Activated T-helper 17 cell treated with anti-CD3 and anti-CD28 coated beads, Interleukin-2, amount 50 U/mL, for 72 hours (primary cell): ENCODE measurements around the gene GNL3L. TPM values are rescaled to one million over a fixed set of nuclear protein-coding genes. Genes with fewer than 3 reads are reported as not detected.
"Not testable (repeated sequence)": the region's sequence is repeated elsewhere in the genome, so short reads cannot be mapped to it uniquely, and the experiment has no call there.

Experiments used
- ATAC-seq: fragments of 150-1000 bp; cut with Tn5 transposase; replicated peaks from 2 replicates; pipeline ENCODE4 v1.10.0; 2021; ENCODE audit warnings: mild to moderate bottlenecking, moderate library complexity
- H3K27ac Mint-ChIP-seq: one replicate; pipeline ENCODE4 v1.8.0; 2022; ENCODE audit warnings: mixed read lengths
- H3K27me3 Mint-ChIP-seq: one replicate; pipeline ENCODE4 v1.8.0; 2022; ENCODE audit warnings: mixed read lengths
- H3K36me3 Mint-ChIP-seq: one replicate; pipeline ENCODE4 v1.8.0; 2022; ENCODE audit warnings: low read depth, mild to moderate bottlenecking, mixed read lengths
- H3K4me1 Mint-ChIP-seq: one replicate; pipeline ENCODE4 v1.8.0; 2022; ENCODE audit warnings: mixed read lengths
- H3K4me3 Mint-ChIP-seq: one replicate; pipeline ENCODE4 v1.8.0; 2022; ENCODE audit warnings: mild to moderate bottlenecking, mixed read lengths
- H3K9me3 Mint-ChIP-seq: one replicate; pipeline ENCODE4 v1.8.0; 2022; ENCODE audit warnings: mixed read lengths
- total RNA-seq, 2 donors: library from RNA; stranded (reverse); gene quantifications; one replicate each; pipeline ENCODE4 v1.2.3, GENCODE V29; 2022

GNL3L gene, protein sequence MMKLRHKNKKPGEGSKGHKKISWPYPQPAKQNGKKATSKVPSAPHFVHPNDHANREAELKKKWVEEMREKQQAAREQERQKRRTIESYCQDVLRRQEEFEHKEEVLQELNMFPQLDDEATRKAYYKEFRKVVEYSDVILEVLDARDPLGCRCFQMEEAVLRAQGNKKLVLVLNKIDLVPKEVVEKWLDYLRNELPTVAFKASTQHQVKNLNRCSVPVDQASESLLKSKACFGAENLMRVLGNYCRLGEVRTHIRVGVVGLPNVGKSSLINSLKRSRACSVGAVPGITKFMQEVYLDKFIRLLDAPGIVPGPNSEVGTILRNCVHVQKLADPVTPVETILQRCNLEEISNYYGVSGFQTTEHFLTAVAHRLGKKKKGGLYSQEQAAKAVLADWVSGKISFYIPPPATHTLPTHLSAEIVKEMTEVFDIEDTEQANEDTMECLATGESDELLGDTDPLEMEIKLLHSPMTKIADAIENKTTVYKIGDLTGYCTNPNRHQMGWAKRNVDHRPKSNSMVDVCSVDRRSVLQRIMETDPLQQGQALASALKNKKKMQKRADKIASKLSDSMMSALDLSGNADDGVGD
- total RNA-seq = 10 to 100 TPM; 37.7 to 71.9 TPM

GRCh38 chrX:54529552-54530356 lies at the start of gene GNL3L:
Gene GNL3L (plus strand): TSS chrX:54530219. CDS start chrX:54532567, 2,348 bp downstream.
- H3K27me3 Mint-ChIP-seq = no peaks in the 10 kb centered on the region
- peak within 1 kb of the TSS; percentile 89 for H3K27ac Mint-ChIP-seq
- peak within 1 kb of the TSS; percentile 90 for H3K4me3 Mint-ChIP-seq
- no peaks in the 10 kb centered on the region for H3K9me3 Mint-ChIP-seq
- H3K36me3 Mint-ChIP-seq = peaks cover 44% of the 10 kb centered on the region
- peak; percentile 90 for ATAC-seq
- H3K4me1 Mint-ChIP-seq = peaks cover 15% of the 10 kb centered on the region

GRCh38 chrX:54482839-54483593 lies 47.0 kb upstream of the GNL3L start:
- Mint-ChIP-seq H3K27me3 (no peaks in the 10 kb centered on the region), H3K36me3 (no peaks in the 10 kb centered on the region), H3K4me3 (no peak overlapping the region), H3K27ac (no peak overlapping the region), H3K4me1 (no peaks in the 10 kb centered on the region), H3K9me3 (no peaks in the 10 kb centered on the region)
- ATAC-seq = no peak

DNA sequence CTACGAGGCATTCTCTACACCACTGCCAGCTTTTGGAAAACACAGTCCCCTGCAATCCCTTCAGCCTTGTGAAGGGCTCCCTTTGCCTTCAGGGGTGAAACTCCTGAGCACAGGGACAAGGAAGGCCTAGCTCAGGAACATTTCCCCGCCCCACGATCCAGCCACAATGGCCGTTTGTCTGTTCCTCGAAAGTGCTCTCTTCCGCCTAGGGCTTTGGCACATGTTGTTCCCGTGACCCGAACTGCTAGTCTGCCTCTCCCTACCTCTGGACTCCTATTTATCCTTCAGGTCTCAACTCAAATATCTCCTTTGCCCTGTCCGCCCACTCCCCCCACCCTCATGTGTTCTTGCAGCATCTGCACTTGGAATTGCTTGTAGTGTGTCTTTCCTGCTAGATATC lies 46.1 kb upstream of the GNL3L start:
- H3K36me3 Mint-ChIP-seq = no peaks in the 10 kb centered on the region
- no peak overlapping the region for H3K27ac Mint-ChIP-seq
- H3K4me3 Mint-ChIP-seq = no peak overlapping the region
- H3K27me3 Mint-ChIP-seq = no peaks in the 10 kb centered on the region
- H3K9me3 Mint-ChIP-seq = no peaks in the 10 kb centered on the region
- H3K4me1 Mint-ChIP-seq = no peaks in the 10 kb centered on the region
- ATAC-seq = no peak

GRCh38 chrX:54484666-54485065 lies 45.4 kb upstream of the GNL3L start:
- no peak overlapping the region for H3K27ac Mint-ChIP-seq
- no peak for ATAC-seq
- H3K9me3 Mint-ChIP-seq = no peaks in the 10 kb centered on the region
- H3K4me3 Mint-ChIP-seq = no peak overlapping the region
- H3K4me1 Mint-ChIP-seq = no peaks in the 10 kb centered on the region
- no peaks in the 10 kb centered on the region for H3K27me3 Mint-ChIP-seq
- no peaks in the 10 kb centered on the region for H3K36me3 Mint-ChIP-seq

- not testable (repeated sequence) for H3K36me3 Mint-ChIP-seq, H3K4me1 Mint-ChIP-seq, ATAC-seq, H3K4me3 Mint-ChIP-seq, H3K9me3 Mint-ChIP-seq, H3K27me3 Mint-ChIP-seq, H3K27ac Mint-ChIP-seq
Measured at GRCh38 chrX:54489819-54490218, 40.2 kb upstream of the GNL3L start.

- Mint-ChIP-seq H3K4me3 (no peak overlapping the region), H3K9me3 (no peaks in the 10 kb centered on the region), H3K27ac (no peak overlapping the region), H3K27me3 (peaks cover 9% of the 10 kb centered on the region), H3K4me1 (peaks cover 5% of the 10 kb centered on the region), H3K36me3 (no peaks in the 10 kb centered on the region)
- no peak for ATAC-seq
Measured at GRCh38 chrX:54492340-54492739, 37.7 kb upstream of the GNL3L start.

DNA sequence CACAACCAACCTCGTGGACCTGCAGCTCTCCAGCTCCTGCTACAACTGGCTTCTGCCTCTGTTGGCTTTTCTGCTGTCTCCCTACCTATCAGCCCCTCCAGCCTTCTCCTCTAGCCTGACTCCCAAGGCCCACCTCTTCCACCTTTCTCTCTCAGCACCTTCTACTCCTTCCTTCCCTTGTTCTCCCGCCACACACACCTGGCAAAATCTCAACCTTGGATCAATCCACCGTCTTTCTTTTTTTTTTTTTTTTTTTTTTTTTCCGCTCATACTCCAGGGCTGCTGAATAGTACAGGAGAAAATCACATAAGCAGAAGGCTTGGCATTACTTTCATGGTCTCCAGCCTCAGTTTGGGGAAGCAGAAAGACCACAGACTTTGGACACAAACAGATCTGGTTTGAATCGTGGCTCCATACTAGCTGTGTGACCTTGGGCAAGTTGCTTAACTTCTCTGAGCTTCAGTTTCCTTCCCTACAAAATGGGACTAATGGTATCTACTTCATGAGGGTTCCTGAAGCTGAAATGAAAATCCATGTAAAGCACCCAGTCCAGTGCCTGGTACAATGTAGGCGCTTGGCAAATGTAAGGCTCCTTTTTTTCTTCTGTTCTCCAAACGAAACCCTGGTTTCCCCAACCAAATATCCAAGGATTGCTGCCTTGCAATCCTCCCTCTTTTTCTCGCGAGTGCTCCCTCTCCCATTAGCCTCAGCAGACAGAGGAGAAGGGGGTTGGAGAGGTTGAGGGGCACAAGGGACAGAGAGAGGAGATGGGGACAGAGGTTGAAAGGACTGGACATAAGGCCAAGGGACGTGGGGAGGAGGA lies 35.6 kb upstream of the GNL3L start:
- Mint-ChIP-seq H3K36me3 (no peaks in the 10 kb centered on the region), H3K9me3 (no peaks in the 10 kb centered on the region), H3K4me1 (peaks cover 5% of the 10 kb centered on the region), H3K4me3 (peak overlapping the region; percentile 59), H3K27ac (no peak overlapping the region), H3K27me3 (peaks cover 22% of the 10 kb centered on the region)
- no peak for ATAC-seq

GRCh38 chrX:54494989-54495813 lies 34.8 kb upstream of the GNL3L start:
- no peaks in the 10 kb centered on the region for H3K36me3 Mint-ChIP-seq
- peaks cover 5% of the 10 kb centered on the region for H3K4me1 Mint-ChIP-seq
- no peaks in the 10 kb centered on the region for H3K9me3 Mint-ChIP-seq
- ATAC-seq = peak; percentile 14
- peaks cover 22% of the 10 kb centered on the region for H3K27me3 Mint-ChIP-seq
- H3K27ac Mint-ChIP-seq = no peak overlapping the region
- H3K4me3 Mint-ChIP-seq = peak overlapping the region; percentile 71

GRCh38 chrX:54495814-54496516 lies 34.1 kb upstream of the GNL3L start, which contains the start of gene FGD1:
Gene FGD1 (minus strand): TSS chrX:54496234. CDS start chrX:54495432, 802 bp downstream.
- H3K27me3 Mint-ChIP-seq = peaks cover 22% of the 10 kb centered on the region
- peak within 1 kb of the TSS; percentile 71 for H3K4me3 Mint-ChIP-seq
- no peaks in the 10 kb centered on the region for H3K9me3 Mint-ChIP-seq
- H3K27ac Mint-ChIP-seq = no peak within 1 kb of the TSS
- H3K4me1 Mint-ChIP-seq = peaks cover 5% of the 10 kb centered on the region
- ATAC-seq = peak; percentile 63
- no peaks in the 10 kb centered on the region for H3K36me3 Mint-ChIP-seq

GRCh38 chrX:54496517-54496852 lies 33.5 kb upstream of the GNL3L start:
- Mint-ChIP-seq H3K36me3 (no peaks in the 10 kb centered on the region), H3K4me1 (peaks cover 5% of the 10 kb centered on the region), H3K9me3 (no peaks in the 10 kb centered on the region), H3K4me3 (peak overlapping the region; percentile 71), H3K27me3 (peaks cover 22% of the 10 kb centered on the region), H3K27ac (no peak overlapping the region)
- no peak for ATAC-seq

GRCh38 chrX:54496936-54497335 lies 33.1 kb upstream of the GNL3L start:
- Mint-ChIP-seq H3K4me1 (peaks cover 5% of the 10 kb centered on the region), H3K4me3 (peak overlapping the region; percentile 71), H3K9me3 (no peaks in the 10 kb centered on the region), H3K27ac (no peak overlapping the region), H3K27me3 (peaks cover 22% of the 10 kb centered on the region), H3K36me3 (no peaks in the 10 kb centered on the region)
- no peak for ATAC-seq

- Mint-ChIP-seq H3K4me3 (no peak overlapping the region), H3K9me3 (no peaks in the 10 kb centered on the region), H3K4me1 (peaks cover 4% of the 10 kb centered on the region), H3K27ac (no peak overlapping the region), H3K27me3 (peaks cover 3% of the 10 kb centered on the region), H3K36me3 (no peaks in the 10 kb centered on the region)
- no peak for ATAC-seq
Measured at GRCh38 chrX:54509400-54509799, 20.6 kb upstream of the GNL3L start.
